KOPT-K1 (cell line): ENCODE measurements around the gene ZNF516.

ENCODE experiments used
- H3K27ac ChIP-seq: fragments of 200-600 bp; sonication (generic); 2 replicates; pipeline ENCODE4 v1.5.1; 2016; ENCODE audit warnings: antibody characterized with exemption, mild to moderate bottlenecking, low read depth, low read length; ENCODE audit not compliant: poor library complexity, severe bottlenecking
- H3K36me3 ChIP-seq: fragments of 200-600 bp; sonication (generic); 2 replicates; pipeline ENCODE4 v1.5.1; 2017; ENCODE audit warnings: antibody characterized with exemption, mild to moderate bottlenecking, low read length, moderate library complexity; ENCODE audit not compliant: insufficient read depth
- H3K9me3 ChIP-seq: fragments of 200-600 bp; sonication (generic); 2 replicates; pipeline ENCODE4 v1.5.1; 2017; ENCODE audit warnings: antibody characterized with exemption, low read length, mild to moderate bottlenecking; ENCODE audit not compliant: insufficient read depth, poor library complexity, severe bottlenecking

The ZNF516 gene

DNA sequence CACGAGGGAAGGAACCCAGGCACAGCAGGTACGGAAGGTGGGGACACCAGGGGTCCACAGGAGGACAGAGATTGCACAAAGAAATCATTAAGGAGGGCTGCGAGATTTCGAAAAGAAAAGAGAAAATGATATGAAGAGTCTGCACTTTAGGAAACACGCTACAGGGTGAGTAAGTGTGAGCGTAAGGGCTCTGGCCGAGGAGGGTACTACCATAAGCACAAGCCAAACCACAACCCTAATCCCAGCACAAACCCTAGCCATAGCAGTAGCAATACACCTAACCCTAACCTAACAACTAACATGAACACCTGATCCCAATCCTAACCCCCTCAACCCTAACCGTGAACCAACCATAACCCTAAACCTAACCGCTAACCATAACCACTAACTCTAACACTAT lies 104.0 kb downstream of the ZNF516 start:
- no peaks in the 10 kb centered on the region for H3K36me3 ChIP-seq
- H3K27ac ChIP-seq = no peak overlapping the region
- no peaks in the 10 kb centered on the region for H3K9me3 ChIP-seq

DNA sequence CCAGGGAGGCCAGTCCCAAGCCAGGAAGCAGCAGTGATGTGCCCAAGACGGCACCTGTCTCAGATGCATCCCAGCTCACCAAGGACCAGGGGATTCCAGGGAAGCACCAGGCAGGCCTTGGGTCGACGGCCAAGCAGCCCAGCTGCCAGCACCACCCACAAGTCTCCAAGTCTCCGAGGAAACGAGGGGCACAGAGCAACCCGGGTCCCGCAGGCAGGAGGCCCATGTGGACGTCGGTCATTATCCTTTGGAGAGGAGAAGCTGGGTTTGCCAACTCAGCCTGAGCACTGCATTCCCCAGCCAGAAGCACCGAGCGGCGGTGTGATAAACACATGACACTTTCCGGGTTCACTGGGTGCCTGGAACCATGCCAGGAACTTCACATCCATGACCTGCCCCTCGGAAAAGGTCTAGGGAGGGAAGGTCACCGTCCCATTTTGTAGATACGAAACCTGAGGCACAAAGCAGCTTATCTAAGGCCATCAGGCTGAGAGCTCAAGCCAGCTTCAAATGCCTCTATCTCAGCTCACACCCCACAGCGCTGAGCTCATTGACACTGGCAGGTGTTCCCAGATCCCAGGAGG lies 104.5 kb downstream of the ZNF516 start:
- no peak overlapping the region for H3K27ac ChIP-seq
- H3K36me3 ChIP-seq = no peaks in the 10 kb centered on the region
- H3K9me3 ChIP-seq = no peaks in the 10 kb centered on the region

GRCh38 chr18:76389716-76390115 lies 105.3 kb downstream of the ZNF516 start:
- Histone ChIP-seq H3K27ac (no peak overlapping the region), H3K36me3 (no peaks in the 10 kb centered on the region), H3K9me3 (no peaks in the 10 kb centered on the region)

DNA sequence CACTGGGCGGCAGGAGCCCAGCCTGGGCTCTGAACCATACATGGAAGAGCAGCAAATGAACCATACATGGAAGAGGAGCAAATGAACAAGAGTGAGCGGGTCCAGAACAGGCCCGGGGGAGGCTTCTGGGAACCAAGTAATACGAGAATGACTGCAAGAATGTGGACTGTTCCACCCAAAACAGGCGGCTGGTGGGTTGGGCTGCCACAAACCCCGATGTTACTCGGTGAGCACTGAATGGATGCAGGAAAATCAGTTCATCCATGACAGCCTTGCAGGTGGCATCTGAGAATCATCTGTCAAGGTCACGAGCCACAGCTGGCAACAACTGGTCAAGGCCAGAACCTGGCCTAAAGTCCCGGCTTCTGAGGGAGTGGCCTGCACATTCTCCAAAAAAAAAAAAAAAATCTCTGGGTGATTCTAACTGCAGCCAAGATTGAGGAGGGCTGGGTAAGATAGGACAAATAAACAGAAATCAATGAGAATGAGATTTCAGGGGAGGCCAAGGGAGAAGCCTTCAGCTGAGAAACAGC lies 106.1 kb downstream of the ZNF516 start:
- Histone ChIP-seq H3K36me3 (no peaks in the 10 kb centered on the region), H3K27ac (no peak overlapping the region)

DNA sequence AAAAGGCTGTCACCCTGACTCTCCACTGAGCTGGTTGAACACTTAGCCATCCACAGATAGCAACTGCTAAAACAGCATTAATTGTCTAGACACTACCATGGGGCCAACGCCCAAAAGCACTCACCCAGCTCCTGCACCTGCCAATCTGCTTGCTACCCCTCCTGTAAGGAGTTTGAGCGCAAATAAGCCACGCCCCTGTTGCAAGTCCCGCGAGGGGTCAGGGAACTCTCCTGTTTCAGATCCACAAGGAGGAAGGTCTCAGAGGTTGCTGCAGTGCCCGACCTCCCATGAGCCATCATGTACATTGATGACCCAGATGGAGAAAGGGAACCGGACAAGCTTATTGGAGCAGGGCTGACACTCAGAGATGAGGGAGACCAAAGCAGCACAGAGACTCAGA lies 106.8 kb downstream of the ZNF516 start:
- H3K27ac ChIP-seq = no peak overlapping the region
- no peaks in the 10 kb centered on the region for H3K36me3 ChIP-seq
- no peaks in the 10 kb centered on the region for H3K9me3 ChIP-seq

More for the DNA sequence above, 106.1 kb downstream of the ZNF516 start:
- H3K9me3 ChIP-seq = no peaks in the 10 kb centered on the region

DNA sequence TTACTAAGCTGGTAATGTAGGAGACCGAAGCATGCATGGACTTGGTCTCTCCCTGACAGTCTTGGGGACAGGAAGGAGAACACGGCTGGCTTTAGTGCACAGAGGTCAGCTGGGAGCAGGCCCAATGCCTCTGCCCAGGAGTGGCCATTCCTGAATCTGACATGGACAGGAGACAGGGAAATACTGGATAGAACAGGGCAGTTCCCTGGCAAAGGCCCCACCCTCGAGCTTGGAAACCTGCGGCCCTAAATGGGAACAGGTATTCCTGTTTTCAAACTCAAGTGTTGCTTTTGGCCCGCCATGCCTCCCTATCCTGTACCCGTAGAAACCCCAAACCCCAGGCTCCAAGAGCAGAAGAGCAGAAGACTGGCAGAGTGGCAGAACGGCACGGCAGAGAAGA lies 107.4 kb downstream of the ZNF516 start:
- no peaks in the 10 kb centered on the region for H3K36me3 ChIP-seq
- no peaks in the 10 kb centered on the region for H3K9me3 ChIP-seq
- H3K27ac ChIP-seq = no peak overlapping the region

- Histone ChIP-seq H3K27ac (no peak overlapping the region), H3K36me3 (no peaks in the 10 kb centered on the region), H3K9me3 (no peaks in the 10 kb centered on the region)
Observed at GRCh38 chr18:76386886-76387285, 108.2 kb downstream of the ZNF516 start.

GRCh38 chr18:76386071-76386470 lies 109.0 kb downstream of the ZNF516 start:
- Histone ChIP-seq H3K27ac (no peak overlapping the region), H3K9me3 (no peaks in the 10 kb centered on the region)

DNA sequence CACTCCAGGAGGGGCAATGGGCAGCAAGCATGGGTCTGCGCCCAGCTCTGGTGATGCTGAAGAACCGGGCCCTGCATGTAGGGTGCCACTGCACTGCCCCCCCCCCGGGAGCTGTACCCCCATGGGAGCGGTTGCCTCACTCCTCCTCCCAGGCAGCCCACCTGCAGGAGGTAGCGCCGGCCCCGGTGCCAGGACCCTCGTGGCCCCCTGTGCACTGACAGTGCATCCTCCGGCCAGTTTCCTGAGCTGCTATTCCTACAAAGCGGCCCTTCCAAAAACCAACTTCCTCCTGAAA lies 109.4 kb downstream of the ZNF516 start:
- no peaks in the 10 kb centered on the region for H3K9me3 ChIP-seq
- H3K36me3 ChIP-seq = no peaks in the 10 kb centered on the region
- no peak overlapping the region for H3K27ac ChIP-seq

More at GRCh38 chr18:76386071-76386470, 109.0 kb downstream of the ZNF516 start:
- no peaks in the 10 kb centered on the region for H3K36me3 ChIP-seq

DNA sequence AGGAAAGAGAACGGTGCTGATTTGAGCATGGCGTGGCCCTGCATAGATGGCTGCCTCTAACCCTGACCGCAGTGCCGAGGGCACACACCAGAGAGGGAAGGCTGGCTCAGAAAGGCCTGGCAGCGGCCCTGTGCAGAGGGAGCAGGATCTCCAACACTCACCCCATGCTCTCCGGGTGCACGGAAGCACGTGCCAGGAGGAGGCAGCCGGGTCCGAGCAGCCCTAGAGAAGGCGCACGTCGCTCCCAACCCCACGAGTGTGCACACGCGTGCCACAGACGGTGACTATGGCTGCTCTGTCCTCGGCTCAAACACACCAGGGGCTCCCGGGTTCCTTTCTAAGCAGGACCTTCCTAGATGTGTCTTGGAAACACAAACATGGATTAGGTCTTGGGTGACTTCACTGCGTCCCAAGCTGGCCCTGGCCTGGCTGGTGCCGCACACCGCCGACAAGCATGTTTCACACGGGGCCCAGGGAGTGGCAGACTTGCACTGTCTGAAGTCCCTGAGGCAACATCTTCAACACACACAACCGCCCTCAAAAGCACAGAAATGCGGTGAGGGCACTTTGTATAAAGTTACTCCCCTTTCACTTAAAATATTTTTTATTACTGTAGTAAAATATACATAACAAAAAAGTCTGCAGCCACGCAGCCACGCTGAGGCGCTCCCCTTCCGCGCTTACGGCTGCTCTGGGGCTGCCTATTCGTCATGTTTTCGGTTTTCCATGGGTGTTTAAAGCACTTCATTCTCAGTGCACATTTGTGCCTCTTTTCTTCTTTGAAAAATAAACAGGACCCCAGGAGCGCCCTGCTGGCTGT lies 110.0 kb downstream of the ZNF516 start:
- Histone ChIP-seq H3K36me3 (no peaks in the 10 kb centered on the region), H3K9me3 (no peaks in the 10 kb centered on the region), H3K27ac (no peak overlapping the region)

GRCh38 chr18:76384114-76384790 lies 110.8 kb downstream of the ZNF516 start:
- no peaks in the 10 kb centered on the region for H3K9me3 ChIP-seq
- no peaks in the 10 kb centered on the region for H3K36me3 ChIP-seq
- no peak overlapping the region for H3K27ac ChIP-seq

DNA sequence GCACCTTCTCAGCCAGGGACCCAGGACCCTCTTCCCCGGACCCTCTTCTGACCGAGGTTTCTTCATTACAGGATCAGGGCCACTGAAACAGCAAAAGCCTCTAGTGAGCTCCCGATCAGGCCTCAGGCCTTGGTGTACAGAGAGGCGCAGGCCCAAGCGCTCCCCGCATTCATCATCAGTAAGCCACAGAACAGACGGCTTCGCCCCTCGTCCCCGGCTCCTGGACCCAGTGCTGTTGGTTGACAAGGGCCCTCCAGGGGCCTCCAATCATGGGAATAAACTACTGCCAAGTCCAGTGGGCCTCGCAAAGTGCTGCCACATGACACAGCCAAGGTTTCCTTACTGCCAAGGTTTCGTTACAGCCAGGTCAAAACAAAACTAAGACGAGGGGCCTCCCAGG lies 111.4 kb downstream of the ZNF516 start:
- H3K27ac ChIP-seq = no peak overlapping the region
- no peaks in the 10 kb centered on the region for H3K9me3 ChIP-seq
- no peaks in the 10 kb centered on the region for H3K36me3 ChIP-seq

DNA sequence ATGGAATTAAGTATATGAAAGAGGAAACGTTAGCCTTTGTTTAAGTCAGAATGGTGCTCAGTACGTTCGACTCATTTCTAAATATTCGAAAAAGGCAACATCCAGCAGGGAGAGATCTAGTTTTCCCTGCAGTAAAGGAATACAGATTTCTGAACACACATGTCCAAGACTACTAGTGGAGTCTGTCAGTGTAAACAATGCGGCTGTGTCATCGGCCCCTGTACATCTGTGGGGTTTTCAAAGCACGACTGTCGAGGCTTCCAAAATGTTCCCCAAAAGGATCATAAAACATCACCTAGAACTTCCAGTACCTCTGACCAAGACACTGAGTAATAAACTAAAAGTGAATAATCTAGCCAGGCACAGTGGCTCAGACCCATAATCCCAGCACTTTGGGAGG lies 112.8 kb downstream of the ZNF516 start:
- Histone ChIP-seq H3K9me3 (no peaks in the 10 kb centered on the region), H3K27ac (no peak overlapping the region), H3K36me3 (no peaks in the 10 kb centered on the region)

GRCh38 chr18:76380791-76381405 lies 114.1 kb downstream of the ZNF516 start:
- Histone ChIP-seq H3K36me3 (no peaks in the 10 kb centered on the region), H3K27ac (no peak overlapping the region)

GRCh38 chr18:76380127-76380729 lies 114.8 kb downstream of the ZNF516 start:
- H3K9me3 ChIP-seq = no peaks in the 10 kb centered on the region
- H3K27ac ChIP-seq = no peak overlapping the region
- H3K36me3 ChIP-seq = no peaks in the 10 kb centered on the region

More at GRCh38 chr18:76380791-76381405, 114.1 kb downstream of the ZNF516 start:
- no peaks in the 10 kb centered on the region for H3K9me3 ChIP-seq
